Measurements from ENCODE around the gene CTCF. TPM values are rescaled to one million over a fixed set of nuclear protein-coding genes. Genes with fewer than 3 reads are reported as not detected.

CTCF gene
- total and polyA plus RNA-seq, 4 donors, result 10.1 to 35.3 (median 15.5) TPM

GRCh38 chr16:67663877-67664222 lies 101.5 kb downstream of the CTCF start:
- TF ChIP-seq YY1 (IDR thresholded peaks at IDR 0.05) (no peak), CTCF (IDR thresholded peaks at IDR 0.05; ENCODE audit: low read depth, low read length, missing input control) (no peak), JUND (IDR thresholded peaks at IDR 0.05) (no peak), RAD21 (IDR thresholded peaks at IDR 0.05) (no peak), HNF4G (IDR thresholded peaks at IDR 0.05) (no peak), NR2F2 (IDR thresholded peaks at IDR 0.05) (no peak), FOXA1 (IDR thresholded peaks at IDR 0.05) (no peak), SP1 (IDR thresholded peaks at IDR 0.05) (no peak)
- 88% methylated on average over 6 of the region's 6 CpGs for WGBS
- Histone ChIP-seq H3K4me1 (ENCODE audit: control insufficient read depth in 4 of 4, insufficient read depth in 4 of 4, low read length in 3 of 4) (peaks cover 25 to 80% (median 60%) of the 10 kb centered on the region in 4 donors), H3K27me3 (ENCODE audit: control insufficient read depth in 4 of 4, insufficient read depth in 4 of 4, low read length in 3 of 4) (no peaks in the 10 kb centered on the region), H3K9ac (ENCODE audit: low read depth in 1 of 2, low read length in 2 of 2) (no peak overlapping the region), H3K36me3 (ENCODE audit: control insufficient read depth in 4 of 4, insufficient read depth in 3 of 4, low read depth in 1 of 4, low read length in 3 of 4) (no peaks in the 10 kb centered on the region), H3K9me3 (ENCODE audit: control insufficient read depth in 4 of 4, low read length in 3 of 4) (no peaks in the 10 kb centered on the region), H3K4me3 (ENCODE audit: low read depth in 1 of 3, low read length in 3 of 3) (no peak overlapping the region), H3K27ac (ENCODE audit: low read depth in 1 of 2, low read length in 2 of 2) (peak overlapping the region; percentile 58 to 71)
- DNase-seq (ENCODE audit: low spot score), result no peak

DNA sequence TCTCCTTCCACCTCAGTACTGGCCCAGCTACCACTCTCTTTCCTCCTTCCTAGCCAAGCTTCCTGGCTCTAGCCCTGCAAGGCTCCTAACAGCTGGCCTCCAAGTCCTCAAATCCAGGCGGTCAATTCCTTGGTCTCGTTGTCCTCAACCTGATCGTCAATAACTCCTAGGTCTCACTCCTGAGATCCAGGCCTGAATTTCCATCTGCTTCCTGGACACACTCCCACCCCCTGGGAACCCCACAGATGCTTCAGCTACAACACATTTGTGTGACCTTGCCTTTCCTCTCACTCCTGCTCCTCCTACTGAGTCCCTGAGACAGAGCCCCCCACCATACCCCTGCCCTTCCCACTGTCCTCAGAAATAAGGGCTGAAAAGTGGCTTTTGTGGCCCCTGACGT lies 101.9 kb downstream of the CTCF start:
- peaks cover 24 to 80% (median 58%) of the 10 kb centered on the region in 4 donors for H3K4me1 ChIP-seq (ENCODE audit: control insufficient read depth in 4 of 4, insufficient read depth in 4 of 4, low read length in 3 of 4)

GRCh38 chr16:67664871-67665270 lies 102.5 kb downstream of the CTCF start:
- H3K9ac ChIP-seq (ENCODE audit: low read depth in 1 of 2, low read length in 2 of 2), result no peak overlapping the region
- no peaks in the 10 kb centered on the region for H3K9me3 ChIP-seq (ENCODE audit: control insufficient read depth in 4 of 4, low read length in 3 of 4)
- 89% methylated on average over 7 of the region's 7 CpGs for WGBS
- DNase-seq (ENCODE audit: low spot score), result no peak
- H3K27me3 ChIP-seq (ENCODE audit: control insufficient read depth in 4 of 4, insufficient read depth in 4 of 4, low read length in 3 of 4), result no peaks in the 10 kb centered on the region
- H3K4me1 ChIP-seq (ENCODE audit: control insufficient read depth in 4 of 4, insufficient read depth in 4 of 4, low read length in 3 of 4), result peaks cover 21 to 78% (median 54%) of the 10 kb centered on the region in 4 donors
- no peak overlapping the region for H3K27ac ChIP-seq (ENCODE audit: low read depth in 1 of 2, low read length in 2 of 2)
- TF ChIP-seq FOXA2 (IDR thresholded peaks at IDR 0.05) (no peak), FOXA1 (IDR thresholded peaks at IDR 0.05) (no peak), YY1 (IDR thresholded peaks at IDR 0.05) (no peak), HNF4A (conservative IDR thresholded peaks at IDR 0.05) (no peak), RXRA (IDR thresholded peaks at IDR 0.05) (no peak), TAF1 (conservative IDR thresholded peaks at IDR 0.05) (no peak)
- TF ChIP-seq, protein P1, sequence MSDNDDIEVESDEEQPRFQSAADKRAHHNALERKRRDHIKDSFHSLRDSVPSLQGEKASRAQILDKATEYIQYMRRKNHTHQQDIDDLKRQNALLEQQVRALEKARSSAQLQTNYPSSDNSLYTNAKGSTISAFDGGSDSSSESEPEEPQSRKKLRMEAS (IDR thresholded peaks at IDR 0.05), result no peak
- TF ChIP-seq, protein P2, sequence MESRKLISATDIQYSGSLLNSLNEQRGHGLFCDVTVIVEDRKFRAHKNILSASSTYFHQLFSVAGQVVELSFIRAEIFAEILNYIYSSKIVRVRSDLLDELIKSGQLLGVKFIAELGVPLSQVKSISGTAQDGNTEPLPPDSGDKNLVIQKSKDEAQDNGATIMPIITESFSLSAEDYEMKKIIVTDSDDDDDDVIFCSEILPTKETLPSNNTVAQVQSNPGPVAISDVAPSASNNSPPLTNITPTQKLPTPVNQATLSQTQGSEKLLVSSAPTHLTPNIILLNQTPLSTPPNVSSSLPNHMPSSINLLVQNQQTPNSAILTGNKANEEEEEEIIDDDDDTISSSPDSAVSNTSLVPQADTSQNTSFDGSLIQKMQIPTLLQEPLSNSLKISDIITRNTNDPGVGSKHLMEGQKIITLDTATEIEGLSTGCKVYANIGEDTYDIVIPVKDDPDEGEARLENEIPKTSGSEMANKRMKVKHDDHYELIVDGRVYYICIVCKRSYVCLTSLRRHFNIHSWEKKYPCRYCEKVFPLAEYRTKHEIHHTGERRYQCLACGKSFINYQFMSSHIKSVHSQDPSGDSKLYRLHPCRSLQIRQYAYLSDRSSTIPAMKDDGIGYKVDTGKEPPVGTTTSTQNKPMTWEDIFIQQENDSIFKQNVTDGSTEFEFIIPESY (IDR thresholded peaks at IDR 0.05), result no peak
- H3K4me3 ChIP-seq (ENCODE audit: low read depth in 1 of 3, low read length in 3 of 3), result no peak overlapping the region
- H3K36me3 ChIP-seq (ENCODE audit: control insufficient read depth in 4 of 4, insufficient read depth in 3 of 4, low read depth in 1 of 4, low read length in 3 of 4), result no peaks in the 10 kb centered on the region

More for the DNA sequence above, 101.9 kb downstream of the CTCF start:
- 92% methylated on average over 4 of the region's 4 CpGs for WGBS
- Histone ChIP-seq H3K36me3 (ENCODE audit: control insufficient read depth in 4 of 4, insufficient read depth in 3 of 4, low read depth in 1 of 4, low read length in 3 of 4) (no peaks in the 10 kb centered on the region), H3K27ac (ENCODE audit: low read depth in 1 of 2, low read length in 2 of 2) (peak overlapping the region in 1 of 2 donors; percentile 58), H3K4me3 (ENCODE audit: low read depth in 1 of 3, low read length in 3 of 3) (no peak overlapping the region), H3K27me3 (ENCODE audit: control insufficient read depth in 4 of 4, insufficient read depth in 4 of 4, low read length in 3 of 4) (no peaks in the 10 kb centered on the region), H3K9me3 (ENCODE audit: control insufficient read depth in 4 of 4, low read length in 3 of 4) (no peaks in the 10 kb centered on the region), H3K9ac (ENCODE audit: low read depth in 1 of 2, low read length in 2 of 2) (no peak overlapping the region)
- TF ChIP-seq JUND (IDR thresholded peaks at IDR 0.05), result no peak
- no peak for DNase-seq (ENCODE audit: low spot score)
